ENCODE results near the gene PAX5. TPM values are rescaled to one million over a fixed set of nuclear protein-coding genes. Genes with fewer than 3 reads are reported as not detected.

The PAX5 gene
- total RNA-seq, 4 donors from 2014 or later: 0.95 to 61.9 (median 3.6) TPM; not detected in 1

DNA sequence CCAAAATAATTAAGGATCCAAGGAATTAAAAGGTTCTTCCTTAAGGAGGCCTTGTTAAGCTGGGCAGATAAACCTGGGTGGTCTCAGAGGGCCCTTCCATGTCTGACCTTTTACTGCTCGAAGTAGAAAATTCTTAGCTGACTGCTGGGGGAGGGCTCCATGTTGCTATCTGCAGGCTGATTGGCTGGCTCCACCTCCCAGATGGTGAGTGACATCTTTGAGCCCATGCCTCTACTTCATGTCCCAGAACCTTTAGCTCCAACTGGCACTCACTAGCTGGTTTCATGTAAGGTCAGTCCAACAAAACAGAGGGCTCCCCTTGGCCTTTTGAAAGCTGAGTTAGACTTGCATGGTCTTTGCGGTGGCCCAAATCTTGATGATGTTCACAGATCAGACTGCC, 188.2 kb downstream of the PAX5 start:
- no peak for DNase-seq
- H3K9me3 ChIP-seq: no peaks in the 10 kb centered on the region
- H3K36me3 ChIP-seq: no peaks in the 10 kb centered on the region
- TF ChIP-seq, protein P1, sequence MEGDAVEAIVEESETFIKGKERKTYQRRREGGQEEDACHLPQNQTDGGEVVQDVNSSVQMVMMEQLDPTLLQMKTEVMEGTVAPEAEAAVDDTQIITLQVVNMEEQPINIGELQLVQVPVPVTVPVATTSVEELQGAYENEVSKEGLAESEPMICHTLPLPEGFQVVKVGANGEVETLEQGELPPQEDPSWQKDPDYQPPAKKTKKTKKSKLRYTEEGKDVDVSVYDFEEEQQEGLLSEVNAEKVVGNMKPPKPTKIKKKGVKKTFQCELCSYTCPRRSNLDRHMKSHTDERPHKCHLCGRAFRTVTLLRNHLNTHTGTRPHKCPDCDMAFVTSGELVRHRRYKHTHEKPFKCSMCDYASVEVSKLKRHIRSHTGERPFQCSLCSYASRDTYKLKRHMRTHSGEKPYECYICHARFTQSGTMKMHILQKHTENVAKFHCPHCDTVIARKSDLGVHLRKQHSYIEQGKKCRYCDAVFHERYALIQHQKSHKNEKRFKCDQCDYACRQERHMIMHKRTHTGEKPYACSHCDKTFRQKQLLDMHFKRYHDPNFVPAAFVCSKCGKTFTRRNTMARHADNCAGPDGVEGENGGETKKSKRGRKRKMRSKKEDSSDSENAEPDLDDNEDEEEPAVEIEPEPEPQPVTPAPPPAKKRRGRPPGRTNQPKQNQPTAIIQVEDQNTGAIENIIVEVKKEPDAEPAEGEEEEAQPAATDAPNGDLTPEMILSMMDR (IDR thresholded peaks at IDR 0.05): no peak
- TF ChIP-seq POLR2A (IDR thresholded peaks at IDR 0.05): no peak
- H3K27ac ChIP-seq: no peak overlapping the region
- no peaks in the 10 kb centered on the region for H3K27me3 ChIP-seq
- no peak overlapping the region for H3K4me3 ChIP-seq
- H3K4me1 ChIP-seq: no peaks in the 10 kb centered on the region

DNA sequence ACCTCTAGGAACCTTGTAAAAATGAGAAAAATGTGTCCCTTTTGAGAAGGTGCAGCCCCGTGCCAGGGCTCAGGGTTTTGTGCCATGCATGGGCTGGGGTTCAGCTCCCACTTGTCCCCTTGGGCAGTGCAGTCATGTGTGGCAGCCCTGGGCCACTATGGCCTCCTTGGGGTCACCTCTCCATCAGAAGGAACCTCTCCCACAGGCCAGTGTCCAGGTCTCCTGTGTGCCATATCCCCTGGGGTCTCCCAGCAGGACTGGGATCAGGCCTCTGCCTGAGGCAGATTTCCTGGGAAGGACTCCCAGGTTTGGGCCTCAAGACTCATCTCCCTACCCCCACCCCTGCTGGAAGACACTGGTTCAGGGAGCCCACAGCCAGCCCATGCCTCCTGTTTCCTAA, 189.1 kb downstream of the PAX5 start:
- DNase-seq: no peak
- Histone ChIP-seq H3K4me3 (no peak overlapping the region), H3K27me3 (no peaks in the 10 kb centered on the region), H3K27ac (no peak overlapping the region), H3K4me1 (no peaks in the 10 kb centered on the region), H3K36me3 (no peaks in the 10 kb centered on the region), H3K9me3 (no peaks in the 10 kb centered on the region)
- TF ChIP-seq, protein P1 (IDR thresholded peaks at IDR 0.05): no peak

DNA sequence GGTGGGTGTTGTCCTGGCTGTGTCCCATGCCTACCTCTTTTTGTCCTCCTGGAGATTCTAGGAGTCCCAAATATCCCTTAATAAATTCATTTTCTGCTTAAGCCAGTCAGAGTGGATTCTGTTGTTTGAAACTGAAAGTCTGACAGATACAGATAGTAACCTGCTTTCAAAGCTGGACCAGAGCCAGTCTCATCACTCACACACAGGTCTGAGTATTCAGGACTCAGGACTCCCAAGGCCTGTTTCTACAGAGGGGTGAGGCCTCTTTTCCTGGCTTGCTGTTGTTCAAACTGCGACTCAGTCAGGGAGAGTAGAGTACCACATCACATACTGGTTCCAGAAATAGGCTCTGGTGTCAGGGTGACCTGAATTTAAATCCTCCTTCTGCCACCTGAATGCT, 190.1 kb downstream of the PAX5 start:
- Histone ChIP-seq H3K9me3 (no peaks in the 10 kb centered on the region), H3K4me1 (no peaks in the 10 kb centered on the region), H3K36me3 (no peaks in the 10 kb centered on the region), H3K27ac (no peak overlapping the region), H3K4me3 (no peak overlapping the region), H3K27me3 (no peaks in the 10 kb centered on the region)
- no peak for DNase-seq
- TF ChIP-seq, protein P1 (IDR thresholded peaks at IDR 0.05): no peak
- no peak for TF ChIP-seq POLR2A (IDR thresholded peaks at IDR 0.05)

DNA sequence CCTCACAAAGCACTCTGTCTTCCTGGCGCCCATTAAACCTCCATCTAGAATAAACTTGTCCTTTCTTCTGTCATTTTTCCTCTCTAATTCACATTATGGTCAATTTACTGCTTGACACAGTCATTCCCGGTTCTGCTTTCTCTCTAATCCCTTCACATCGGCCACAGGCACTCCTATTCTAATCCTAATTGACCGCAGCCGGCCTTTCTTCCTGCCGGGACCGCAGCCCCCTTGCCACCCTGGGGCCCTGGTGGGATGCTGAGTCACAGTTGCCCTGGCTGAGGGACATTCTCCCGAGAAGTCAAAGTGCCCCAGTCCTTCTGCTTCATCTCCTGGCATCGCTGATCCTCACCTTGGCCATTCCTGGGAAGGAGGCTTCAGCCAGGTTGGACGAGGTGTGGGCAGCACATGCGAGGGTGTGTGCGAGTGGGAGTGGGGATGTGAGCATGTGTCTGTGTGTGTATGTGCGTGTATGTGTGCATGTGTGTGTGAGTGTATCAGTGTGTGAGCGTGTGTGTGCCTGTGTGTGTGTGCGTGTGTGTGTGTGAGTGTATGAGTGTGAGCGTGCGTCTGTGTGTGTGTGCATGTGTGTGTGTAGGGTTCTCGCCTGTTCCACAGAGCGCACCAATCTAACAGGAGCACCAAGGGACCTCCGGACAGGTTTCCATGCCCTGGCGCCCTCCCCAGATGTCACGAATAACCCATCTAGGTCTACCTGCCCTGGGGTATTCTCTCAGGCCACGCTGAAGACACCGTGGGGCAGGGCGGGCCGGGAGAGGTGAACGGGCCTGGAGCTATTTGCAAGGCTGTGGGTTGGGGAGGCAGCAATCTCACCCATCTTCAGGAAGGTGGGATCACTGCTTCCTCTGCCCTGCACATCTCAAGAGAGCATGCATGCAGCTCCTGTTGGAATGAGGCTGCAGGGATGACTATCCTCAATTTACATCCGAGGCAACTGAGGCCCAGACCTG, 191.2 kb downstream of the PAX5 start:
- Histone ChIP-seq H3K27ac (no peak overlapping the region), H3K9me3 (no peaks in the 10 kb centered on the region), H3K36me3 (no peaks in the 10 kb centered on the region), H3K27me3 (no peaks in the 10 kb centered on the region), H3K4me3 (no peak overlapping the region), H3K4me1 (no peaks in the 10 kb centered on the region)
- TF ChIP-seq, protein P1 (IDR thresholded peaks at IDR 0.05): no peak
- no peak for TF ChIP-seq POLR2A (IDR thresholded peaks at IDR 0.05)
- DNase-seq: no peak

DNA sequence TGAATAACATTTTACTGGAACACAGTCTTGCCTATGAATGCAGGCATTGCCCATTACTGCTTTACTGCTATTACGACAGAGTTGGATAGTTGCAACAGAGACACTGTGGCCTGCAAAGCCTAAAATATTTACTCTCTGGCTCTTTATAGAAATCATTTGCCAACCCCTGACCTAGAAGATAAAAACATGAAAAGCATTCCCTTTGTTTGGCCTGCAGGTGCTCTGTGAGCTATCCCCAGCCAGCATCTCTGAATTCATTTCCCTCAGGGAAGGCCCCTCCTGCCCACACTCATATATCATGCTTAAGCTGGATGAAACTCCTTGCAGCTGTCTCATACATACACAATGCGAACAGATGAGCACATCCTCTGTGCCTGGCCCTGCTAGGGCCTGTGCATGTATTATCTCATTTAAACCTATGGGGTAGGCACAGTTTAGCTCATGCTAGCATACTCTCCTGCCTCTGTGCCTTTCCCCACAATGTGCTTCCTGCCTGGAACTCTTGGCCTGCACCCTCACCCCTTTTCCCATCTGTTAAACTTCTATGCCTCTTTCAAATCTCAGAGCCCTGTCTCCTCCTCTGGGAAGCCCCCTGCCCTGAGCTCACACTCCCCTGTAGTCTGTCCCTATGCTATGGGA, 193.1 kb downstream of the PAX5 start:
- H3K4me1 ChIP-seq: no peaks in the 10 kb centered on the region
- no peaks in the 10 kb centered on the region for H3K9me3 ChIP-seq
- no peak for TF ChIP-seq POLR2A (IDR thresholded peaks at IDR 0.05)
- TF ChIP-seq, protein P1 (IDR thresholded peaks at IDR 0.05): no peak

More for the DNA sequence above, 193.1 kb downstream of the PAX5 start:
- H3K4me3 ChIP-seq: no peak overlapping the region
- H3K27me3 ChIP-seq: no peaks in the 10 kb centered on the region
- DNase-seq: no peak
- no peaks in the 10 kb centered on the region for H3K36me3 ChIP-seq
- no peak overlapping the region for H3K27ac ChIP-seq
